Heart right ventricle (tissue), 16 donors: ENCODE data around the gene ALKBH5. TPM values are rescaled to one million over a fixed set of nuclear protein-coding genes. Genes with fewer than 3 reads are reported as not detected.

Source experiments
- ATAC-seq, 8 donors: fragments of 200-7000 bp; cut with Tn5 transposase; one replicate each; pipeline ENCODE4 v1.9.1; 2020; ENCODE audit warnings: mild to moderate bottlenecking in 8 of 8, moderate library complexity in 8 of 8, moderate number of reproducible peaks in 1 of 8
- DNase-seq, 2 donors: peaks; one replicate each; pipeline ENCODE4 v3.0.0-alpha.2; 2020
- H3K27ac ChIP-seq, 10 donors: fragments of 200-600 bp; sonication (generic) in 2 of 10; one replicate each; pipeline versions ENCODE4 v1.5.0 to v1.8.0; 2020 to 2022; ENCODE audit warnings: mild to moderate bottlenecking in 3 of 10
- H3K27me3 ChIP-seq, 7 donors: fragments of 200-600 bp; one replicate each; pipeline ENCODE4 v1.8.0; 2021 to 2022; ENCODE audit warnings: mild to moderate bottlenecking in 2 of 7
- H3K36me3 ChIP-seq, 9 donors: fragments of 200-600 bp; sonication (generic) in 1 of 9; one replicate each; pipeline versions ENCODE4 v1.5.0 to v1.8.0; 2020 to 2022; ENCODE audit warnings: mild to moderate bottlenecking in 2 of 9
- H3K4me1 ChIP-seq, 9 donors: fragments of 200-600 bp; sonication (generic) in 1 of 9; one replicate each; pipeline versions ENCODE4 v1.5.0 to v1.8.0; 2020 to 2022; ENCODE audit warnings: mild to moderate bottlenecking in 4 of 9
- H3K4me3 ChIP-seq, 10 donors: fragments of 200-600 bp; sonication (generic) in 2 of 10; one replicate each; pipeline versions ENCODE4 v1.5.0 to v1.8.0; 2020 to 2022; ENCODE audit warnings: mild to moderate bottlenecking in 7 of 10, moderate library complexity in 2 of 10
- H3K9me3 ChIP-seq, 11 donors: fragments of 200-600 bp in 10 of 11; sonication (generic) in 2 of 11; one replicate each; pipeline versions ENCODE4 v1.5.0 to v1.8.0; 2013 to 2022; ENCODE audit warnings: mild to moderate bottlenecking in 2 of 11, control low read depth in 1 of 11, moderate library complexity in 1 of 11
- WGBS, 2 donors: extraction: QIAGEN DNeasy Blood & Tissue Kit; methylation state at CpG; one replicate each; pipeline ENCODE4 v1.1.7; 2013; ENCODE audit warnings: inconsistent platforms in 1 of 2; 5-methylcytosine and 5-hydroxymethylcytosine counted together
- intact Hi-C, 10 donors: fragments of 100-400 bp; cut with DNase I; formaldehyde crosslinking; loops; one replicate each; pipeline versions ENCODE4 v1.11.1 to v1.14.2; 2022
- polyA plus RNA-seq, 2 donors: library from polyadenylated mRNA; stranded (reverse); fragments of 200-250 nt; gene quantifications; one replicate each; pipeline ENCODE4 v1.2.3, GENCODE V29; 2013
- total RNA-seq, 10 donors: library from RNA; stranded (reverse); fragmentation: NEBNext Ultra II Directional in 3 of 10; extraction: Animal tissue kit (Norgen Biotek cat#: 25700) in 3 of 10; gene quantifications; one replicate each; pipeline versions ENCODE4 v1.2.1 to v1.2.4, GENCODE V29; 2021 to 2023
- TF ChIP-seq, protein P1 (sequence below), 9 donors: fragments of 200-600 bp; sonication (generic) in 2 of 9; IDR thresholded peaks; one replicate each; pipeline versions ENCODE4 v1.5.0 to v1.8.0; 2021 to 2022; ENCODE audit warnings: antibody characterized with exemption in 9 of 9, mild to moderate bottlenecking in 5 of 9, moderate library complexity in 1 of 9
- donor health status: Arrhythmogenic right ventricular cardiomyopathy.
- donor health status: ischemic (EF 13 %, LVEDD 7.1; RV severe dilation, severe dysfunction).
- donor health status: healthy with polysubstance abuse.
- donor health status: DM: no; HTN: yes; CAD: no.
- donor health status: DM: no; HTN: no; CAD: no.
- donor health status: ischemic (EF 25% LVEDD 6.9; RV normal size, moderate dysfunction).
- donor health status: ischemic (EF 25% LVEDD 5.7; RV mildly dilated, moderate dysfunction).
- donor health status: healthy.
- donor health status: DM: yes; HTN: yes; CAD: no.
- donor health status: Ischemic cardiomyopathy.
- donor health status: ischemic (EF 35%, LVEDD 5.7; RV mildly dilated, moderate dysfunction).
- donor health status: nonischemic (EF 11% LVEDD 7.7; RV severe dilation, severe dysfunction).
- donor health status: DM: yes; HTN: yes; CAD: no.
- donor health status: PGD.
- donor health status: ischemic (EF 29% LVEDD 5.4; RV normal size, mild dysfunction).
- donor health status: nonischemic (EF 23%, LVEDD 6.1; RV moderate dilation, normal function).

The ALKBH5 gene
- total and polyA plus RNA-seq, 12 donors, result 72.6 to 208 (median 190) TPM

DNA sequence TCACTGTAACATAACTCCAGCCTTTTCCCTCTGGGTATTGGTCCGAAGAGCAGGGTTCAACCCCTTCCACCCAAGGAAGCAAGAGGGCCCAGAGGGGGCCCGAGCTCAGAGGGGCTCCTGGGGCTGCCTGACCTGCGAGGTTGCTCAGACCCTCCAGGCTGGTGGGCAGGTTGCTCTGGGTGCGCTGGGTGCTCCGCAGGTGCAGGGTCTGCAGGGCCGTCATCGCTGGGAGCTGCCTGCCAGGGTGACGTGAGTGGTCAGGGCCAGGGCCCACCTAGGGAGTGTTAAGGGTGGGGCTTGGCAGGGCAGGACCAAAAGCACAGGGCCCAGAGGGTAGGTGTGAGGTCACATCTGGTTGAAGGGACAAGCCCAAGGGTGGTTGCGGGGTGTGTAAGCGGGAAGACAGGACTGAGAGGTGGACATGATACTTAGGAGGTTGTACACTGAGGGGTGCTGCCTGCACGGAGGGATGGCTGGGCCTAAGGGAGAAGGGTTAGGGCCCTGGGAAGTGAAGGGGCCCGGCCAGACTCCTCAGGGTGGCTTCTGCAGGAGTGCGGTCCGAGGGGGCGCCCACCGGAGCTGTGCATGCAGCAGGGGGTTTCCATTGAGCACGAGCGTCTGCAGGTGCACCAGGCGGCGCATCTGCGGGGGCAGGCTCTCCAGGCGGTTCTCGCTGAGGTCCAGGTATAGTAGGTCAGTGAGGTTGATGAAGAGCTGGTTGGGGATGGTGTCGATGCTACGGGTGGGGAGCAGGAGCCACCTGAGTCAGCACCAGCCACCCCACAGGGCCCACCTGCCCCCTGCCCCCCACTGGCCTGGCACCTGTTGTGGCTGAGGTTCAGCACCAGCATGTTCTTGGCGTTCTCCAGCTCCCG, 70.6 kb downstream of the ALKBH5 start:
- Histone ChIP-seq H3K36me3 (peaks cover 16 to 78% (median 65%) of the 10 kb centered on the region in 9 donors), H3K27ac (no peak overlapping the region), H3K4me3 (no peak overlapping the region), H3K9me3 (no peaks in the 10 kb centered on the region), H3K4me1 (peaks cover 10 to 30% (median 24%) of the 10 kb centered on the region in 9 donors), H3K27me3 (no peaks in the 10 kb centered on the region)
- DNase-seq (no peak), ATAC-seq (no peak)
- intact Hi-C loops, result no loop called here
- WGBS, 2 donors, result 90 to 92% methylated on average over 27 of the region's 27 CpGs
- TF ChIP-seq, protein P1, sequence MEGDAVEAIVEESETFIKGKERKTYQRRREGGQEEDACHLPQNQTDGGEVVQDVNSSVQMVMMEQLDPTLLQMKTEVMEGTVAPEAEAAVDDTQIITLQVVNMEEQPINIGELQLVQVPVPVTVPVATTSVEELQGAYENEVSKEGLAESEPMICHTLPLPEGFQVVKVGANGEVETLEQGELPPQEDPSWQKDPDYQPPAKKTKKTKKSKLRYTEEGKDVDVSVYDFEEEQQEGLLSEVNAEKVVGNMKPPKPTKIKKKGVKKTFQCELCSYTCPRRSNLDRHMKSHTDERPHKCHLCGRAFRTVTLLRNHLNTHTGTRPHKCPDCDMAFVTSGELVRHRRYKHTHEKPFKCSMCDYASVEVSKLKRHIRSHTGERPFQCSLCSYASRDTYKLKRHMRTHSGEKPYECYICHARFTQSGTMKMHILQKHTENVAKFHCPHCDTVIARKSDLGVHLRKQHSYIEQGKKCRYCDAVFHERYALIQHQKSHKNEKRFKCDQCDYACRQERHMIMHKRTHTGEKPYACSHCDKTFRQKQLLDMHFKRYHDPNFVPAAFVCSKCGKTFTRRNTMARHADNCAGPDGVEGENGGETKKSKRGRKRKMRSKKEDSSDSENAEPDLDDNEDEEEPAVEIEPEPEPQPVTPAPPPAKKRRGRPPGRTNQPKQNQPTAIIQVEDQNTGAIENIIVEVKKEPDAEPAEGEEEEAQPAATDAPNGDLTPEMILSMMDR (IDR thresholded peaks at IDR 0.05), result no peak

- intact Hi-C loops, result loop anchor here in 4 of 10 donors (5.0 kb wide), 2 partner anchors 38 to 57 kb away; partner anchors contain the start of gene TOP3A (in 1 of the 4)
- TF ChIP-seq, protein P1 (IDR thresholded peaks at IDR 0.05), result no peak
- DNase-seq (no peak), ATAC-seq (no peak)
- Histone ChIP-seq H3K4me3 (no peak overlapping the region), H3K9me3 (no peaks in the 10 kb centered on the region), H3K27ac (no peak overlapping the region), H3K4me1 (peaks cover 10 to 36% (median 32%) of the 10 kb centered on the region in 9 donors), H3K36me3 (peaks cover 16 to 70% (median 60%) of the 10 kb centered on the region in 9 donors), H3K27me3 (no peaks in the 10 kb centered on the region)
- 98% methylated on average over 8 of the region's 8 CpGs for WGBS, 2 donors
Measured at GRCh38 chr17:18254888-18255649, 71.4 kb downstream of the ALKBH5 start.

- DNase-seq (no peak), ATAC-seq (no peak)
- TF ChIP-seq, protein P1 (IDR thresholded peaks at IDR 0.05), result no peak
- H3K4me3 ChIP-seq, result peak overlapping the region in 3 of 10 donors; percentile 95 to 99 (median 96)
- 53 to 79% methylated on average over 11 of the region's 11 CpGs for WGBS, 2 donors
- H3K27ac ChIP-seq, result peak overlapping the region in 3 of 10 donors; percentile 99 to 100 (median 99)
- intact Hi-C loops, result loop anchor here in 4 of 10 donors (5.0 kb wide), 2 partner anchors 39 to 56 kb away; partner anchors contain the start of gene TOP3A (in 1 of the 4)
- peaks cover 11 to 43% (median 37%) of the 10 kb centered on the region in 9 donors for H3K4me1 ChIP-seq
- peaks cover 8 to 57% (median 48%) of the 10 kb centered on the region in 9 donors for H3K36me3 ChIP-seq
- no peaks in the 10 kb centered on the region for H3K27me3 ChIP-seq
- H3K9me3 ChIP-seq, result no peaks in the 10 kb centered on the region
Measured at GRCh38 chr17:18256351-18256750, 72.7 kb downstream of the ALKBH5 start.

GRCh38 chr17:18256776-18257175, 73.1 kb downstream of the ALKBH5 start:
- Histone ChIP-seq H3K4me3 (peak overlapping the region in 9 of 10 donors; percentile 89 to 99 (median 96)), H3K36me3 (peaks cover 8 to 53% (median 43%) of the 10 kb centered on the region in 9 donors), H3K27me3 (no peaks in the 10 kb centered on the region), H3K27ac (peak overlapping the region in 8 of 10 donors; percentile 95 to 100 (median 99)), H3K9me3 (no peaks in the 10 kb centered on the region), H3K4me1 (peaks cover 16 to 47% (median 41%) of the 10 kb centered on the region in 9 donors)
- intact Hi-C loops, result loop anchor here in 4 of 10 donors (5.0 kb wide), 2 partner anchors 39 to 56 kb away; partner anchors contain the start of gene TOP3A (in 1 of the 4)
- DNase-seq, result no peak
- no peak for ATAC-seq
- WGBS, 2 donors, result 83 to 84% methylated on average over 7 of the region's 7 CpGs
- TF ChIP-seq, protein P1 (IDR thresholded peaks at IDR 0.05), result no peak
